ENCODE data around the gene SRMS.

SRMS gene

GRCh38 chr20:63567386-63568169, 20.0 kb upstream of the SRMS start:
- no peak for TF ChIP-seq CTCF (IDR thresholded peaks at IDR 0.05; ENCODE audit: low read depth, low read length)
- H3K4me3 ChIP-seq (replicated peaks in 1 of 2; ENCODE audit: low read depth in 2 of 2, low read length in 2 of 2) = no peak overlapping the region

GRCh38 chr20:63567136-63567385, 19.5 kb upstream of the SRMS start:
- no peak overlapping the region for H3K4me3 ChIP-seq (replicated peaks in 1 of 2; ENCODE audit: low read depth in 2 of 2, low read length in 2 of 2)
- no peak for TF ChIP-seq CTCF (IDR thresholded peaks at IDR 0.05; ENCODE audit: low read depth, low read length)
- DNase-seq (ENCODE audit: low read depth in 2 of 2) = no peak

More at GRCh38 chr20:63567386-63568169, 20.0 kb upstream of the SRMS start:
- no peak for DNase-seq (ENCODE audit: low read depth in 2 of 2)

GRCh38 chr20:63566395-63567135, 19.0 kb upstream of the SRMS start:
- DNase-seq (ENCODE audit: low read depth in 2 of 2) = no peak
- H3K4me3 ChIP-seq (replicated peaks in 1 of 2; ENCODE audit: low read depth in 2 of 2, low read length in 2 of 2) = no peak overlapping the region
- TF ChIP-seq CTCF (IDR thresholded peaks at IDR 0.05; ENCODE audit: low read depth, low read length) = no peak

- H3K4me3 ChIP-seq (replicated peaks in 1 of 2; ENCODE audit: low read depth in 2 of 2, low read length in 2 of 2) = no peak overlapping the region
- TF ChIP-seq CTCF (IDR thresholded peaks at IDR 0.05; ENCODE audit: low read depth, low read length) = no peak
- DNase-seq (ENCODE audit: low read depth in 2 of 2) = no peak
These were observed 18.3 kb upstream of the SRMS start for GRCh38 chr20:63565699-63566335.

- no peak overlapping the region for H3K4me3 ChIP-seq (replicated peaks in 1 of 2; ENCODE audit: low read depth in 2 of 2, low read length in 2 of 2)
- no peak for DNase-seq (ENCODE audit: low read depth in 2 of 2)
- no peak for TF ChIP-seq CTCF (IDR thresholded peaks at IDR 0.05; ENCODE audit: low read depth, low read length)
These were observed 17.6 kb upstream of the SRMS start for GRCh38 chr20:63565021-63565698.

- no peak overlapping the region for H3K4me3 ChIP-seq (replicated peaks in 1 of 2; ENCODE audit: low read depth in 2 of 2, low read length in 2 of 2)
- no peak for DNase-seq (ENCODE audit: low read depth in 2 of 2)
- TF ChIP-seq CTCF (IDR thresholded peaks at IDR 0.05; ENCODE audit: low read depth, low read length) = no peak
These were observed 16.7 kb upstream of the SRMS start for GRCh38 chr20:63564036-63564810.
